Stimulated activated CD4-positive, alpha-beta T cell treated with anti-CD3 and anti-CD28 coated beads, Interleukin-1b, Interleukin-23, amount 100 ng/mL, for 48 hours (primary cell): Measurements from ENCODE around the gene MRPL12.

ENCODE experiments used
- DNase-seq: peaks from one replicate; pipeline ENCODE4 v3.0.0-alpha.2; 2020

Gene MRPL12

DNA sequence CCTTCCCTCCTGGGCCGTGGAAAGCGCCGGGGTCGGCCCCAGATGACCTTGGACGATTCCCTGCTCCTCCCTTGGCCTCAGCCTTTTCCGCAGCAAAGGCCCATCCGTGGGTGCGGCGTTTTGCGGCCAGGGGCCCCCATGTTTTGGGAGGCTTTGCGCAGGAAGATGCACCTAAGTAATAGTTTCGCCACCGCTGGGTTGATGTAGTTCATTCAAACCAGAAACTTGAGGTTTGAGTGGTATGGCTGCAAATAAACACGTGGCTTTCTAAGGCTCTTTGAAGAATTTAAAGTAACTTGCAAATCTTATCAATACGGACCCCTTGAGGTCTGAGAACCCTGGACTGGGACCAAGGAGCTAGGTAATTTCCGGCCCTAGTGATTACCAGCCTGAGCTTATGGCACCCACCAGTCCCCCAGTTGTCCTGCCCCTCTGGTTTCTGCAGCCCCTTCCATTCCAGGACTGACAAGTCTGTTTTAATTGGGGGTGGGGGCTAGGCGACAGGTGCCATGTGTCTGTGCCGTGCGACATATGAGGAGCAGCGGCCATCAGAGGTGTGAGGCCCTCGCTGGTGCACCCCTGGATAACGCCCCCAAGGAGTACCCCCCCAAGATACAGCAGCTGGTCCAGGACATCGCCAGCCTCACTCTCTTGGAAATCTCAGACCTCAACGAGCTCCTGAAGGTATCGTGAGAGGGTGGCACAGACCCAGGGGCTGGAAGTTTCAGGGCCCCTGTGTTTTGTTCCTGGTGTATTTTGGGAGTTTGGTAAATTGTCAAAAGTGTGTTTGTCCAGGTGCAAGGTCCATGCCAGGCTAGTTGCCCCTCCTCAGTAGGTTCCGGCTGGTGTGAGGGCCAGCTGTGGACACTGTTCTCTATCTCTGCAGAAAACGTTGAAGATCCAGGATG lies 834 bp downstream of the MRPL12 start:
- no peak for DNase-seq

DNA sequence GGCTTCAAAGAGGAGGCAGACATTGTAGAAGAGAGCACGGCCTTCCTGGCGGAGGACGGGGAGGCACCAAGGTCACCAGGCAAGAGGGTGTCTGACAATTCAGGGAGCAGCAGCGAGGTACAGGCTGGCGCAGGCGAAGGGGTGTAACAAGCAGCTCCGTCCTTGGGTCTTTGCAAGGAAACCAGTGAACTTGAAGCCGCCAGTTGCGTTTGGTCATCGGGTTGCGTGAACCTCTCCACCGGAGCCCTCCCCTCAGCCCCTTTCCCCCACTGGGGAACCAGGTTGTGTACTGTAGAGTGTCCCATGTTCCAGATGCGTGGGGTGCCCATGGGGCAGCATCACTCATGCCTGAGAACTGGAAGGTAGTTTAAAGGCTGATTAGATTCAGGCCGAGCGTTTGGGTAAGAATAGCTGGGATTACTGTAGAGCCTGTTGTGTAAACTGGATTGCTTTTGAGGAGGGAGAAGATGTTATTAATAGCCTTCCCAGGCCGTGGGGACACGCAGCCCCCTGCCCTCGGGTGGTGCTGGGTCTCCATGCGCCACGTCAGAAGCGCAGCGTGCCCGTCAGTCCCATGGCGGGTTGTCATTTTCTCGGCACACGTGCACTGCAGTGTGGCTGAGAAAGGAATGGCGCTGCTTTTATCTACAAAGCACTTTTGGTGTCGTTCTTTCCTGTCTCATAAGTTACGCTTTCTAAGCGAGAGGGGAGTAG lies 2.5 kb downstream of the MRPL12 start:
- DNase-seq: no peak

DNA sequence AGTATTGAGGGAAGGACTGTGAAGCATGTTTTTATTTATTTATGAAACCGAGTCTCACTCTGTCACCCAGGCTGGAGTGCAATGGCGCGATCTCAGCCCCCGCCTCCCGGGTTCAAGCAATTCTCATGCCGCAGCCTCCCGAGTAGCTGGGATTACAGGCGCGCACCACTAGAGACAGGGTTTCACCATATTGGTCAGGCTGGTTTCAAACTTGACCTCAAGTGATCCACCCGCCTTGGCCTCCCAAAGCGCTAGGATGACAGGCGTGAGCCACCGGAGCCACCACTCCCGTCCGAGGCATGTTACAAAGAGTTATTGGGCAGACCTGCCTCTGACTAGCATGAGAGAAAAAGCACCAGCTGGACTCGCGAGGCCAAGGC lies 3.1 kb downstream of the MRPL12 start:
- DNase-seq: no peak

DNA sequence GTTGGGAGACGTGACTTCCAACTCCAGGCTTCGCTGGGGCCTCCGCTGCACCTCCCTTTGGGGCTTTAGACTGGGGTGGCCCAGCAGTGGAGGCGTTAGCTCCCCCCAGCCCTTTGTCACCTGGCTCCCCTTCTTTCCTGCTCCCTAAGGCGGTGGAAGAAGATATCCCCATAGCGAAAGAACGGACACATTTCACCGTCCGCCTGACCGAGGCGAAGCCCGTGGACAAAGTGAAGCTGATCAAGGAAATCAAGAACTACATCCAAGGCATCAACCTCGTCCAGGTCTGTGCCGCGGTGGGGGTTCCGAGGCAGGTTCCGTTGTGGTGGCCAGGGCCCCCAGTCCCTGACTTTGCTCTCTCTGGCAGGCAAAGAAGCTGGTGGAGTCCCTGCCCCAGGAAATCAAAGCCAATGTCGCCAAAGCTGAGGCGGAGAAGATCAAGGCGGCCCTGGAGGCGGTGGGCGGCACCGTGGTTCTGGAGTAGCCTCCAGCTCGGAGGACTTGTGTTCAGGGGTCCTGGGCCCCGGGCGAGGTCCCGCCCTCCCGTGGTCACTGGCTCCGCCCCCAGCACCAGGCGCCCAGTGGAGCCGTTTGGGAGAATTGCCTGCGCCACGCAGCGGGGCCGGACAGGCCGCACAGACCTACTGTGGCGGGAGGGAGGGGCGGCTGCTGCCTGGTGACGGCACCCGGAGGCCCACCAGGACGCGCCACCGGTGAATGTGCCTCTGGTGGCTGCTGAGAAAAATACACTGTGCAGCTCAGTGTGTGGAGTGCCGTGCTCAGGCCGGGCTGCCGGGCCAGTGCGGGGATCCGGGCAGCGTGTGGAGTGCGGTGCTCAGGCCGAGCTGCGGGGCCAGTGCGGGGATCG lies 3.8 kb downstream of the MRPL12 start:
- DNase-seq: no peak

DNA sequence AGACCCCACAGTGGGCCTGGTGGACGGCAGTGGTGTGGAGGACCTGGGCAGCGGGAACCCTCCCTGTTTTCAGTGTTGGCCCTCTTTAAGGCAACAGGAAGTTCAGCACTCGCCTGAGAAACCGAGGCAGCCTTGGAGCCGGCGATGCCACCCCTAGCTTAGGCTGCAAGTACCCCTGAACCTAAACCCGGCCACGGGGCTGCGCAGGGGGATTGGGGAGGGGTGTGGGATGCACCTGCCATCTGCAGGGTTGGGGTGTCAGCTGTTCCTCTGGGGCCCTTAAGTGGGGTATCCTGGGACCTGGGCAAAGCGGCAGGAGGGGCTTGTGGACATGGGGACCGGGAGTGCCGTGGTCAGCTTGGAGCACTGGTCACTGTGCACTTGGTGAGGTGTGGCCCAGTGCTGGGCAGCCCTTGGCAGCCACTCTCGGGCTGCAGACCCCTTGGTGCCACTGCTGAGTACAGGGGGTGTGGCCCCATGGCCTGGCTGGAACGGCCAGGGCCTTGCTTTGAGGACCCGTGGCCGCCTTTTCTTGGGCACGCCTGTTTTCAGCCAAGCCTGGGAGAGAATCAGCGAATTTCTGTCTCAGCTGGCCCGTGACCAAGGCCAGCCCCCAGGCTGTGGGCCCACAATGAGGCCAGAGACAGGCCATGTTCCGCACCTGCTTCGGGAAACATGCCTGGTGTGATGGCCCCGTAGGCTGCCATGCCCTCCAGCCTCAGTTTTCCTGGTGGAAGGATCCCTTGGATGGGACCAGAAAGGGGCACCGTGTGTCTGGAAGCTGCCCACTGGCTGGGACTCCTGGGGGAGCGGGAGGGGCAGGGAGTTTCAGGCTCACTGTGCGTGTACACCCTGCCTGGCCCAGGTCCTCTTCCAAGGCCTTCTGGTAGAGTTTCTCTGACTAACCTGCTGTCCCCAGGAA lies 4.8 kb downstream of the MRPL12 start:
- no peak for DNase-seq

DNA sequence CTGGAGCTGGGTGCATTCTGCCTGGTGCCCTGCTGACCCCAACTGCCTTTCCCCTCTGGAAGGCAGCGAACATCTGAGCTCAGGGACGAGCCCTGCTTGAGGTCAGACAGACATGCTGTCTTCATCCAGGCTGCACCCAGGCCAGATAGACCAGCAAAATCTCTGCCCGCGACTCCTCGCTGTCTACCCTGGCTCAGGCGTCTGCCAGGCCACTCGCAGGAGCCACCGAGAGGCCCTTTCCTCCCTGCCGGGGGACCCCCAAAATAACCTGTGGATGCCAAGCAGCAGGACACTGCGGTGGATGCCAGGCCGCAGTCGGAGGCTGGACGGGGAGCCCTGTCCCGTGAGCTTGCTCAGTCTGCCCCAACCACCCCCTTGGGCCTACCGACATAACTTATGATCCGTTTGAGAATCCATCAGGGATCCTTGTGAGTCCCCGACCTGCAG lies 5.6 kb downstream of the MRPL12 start:
- DNase-seq: no peak

DNA sequence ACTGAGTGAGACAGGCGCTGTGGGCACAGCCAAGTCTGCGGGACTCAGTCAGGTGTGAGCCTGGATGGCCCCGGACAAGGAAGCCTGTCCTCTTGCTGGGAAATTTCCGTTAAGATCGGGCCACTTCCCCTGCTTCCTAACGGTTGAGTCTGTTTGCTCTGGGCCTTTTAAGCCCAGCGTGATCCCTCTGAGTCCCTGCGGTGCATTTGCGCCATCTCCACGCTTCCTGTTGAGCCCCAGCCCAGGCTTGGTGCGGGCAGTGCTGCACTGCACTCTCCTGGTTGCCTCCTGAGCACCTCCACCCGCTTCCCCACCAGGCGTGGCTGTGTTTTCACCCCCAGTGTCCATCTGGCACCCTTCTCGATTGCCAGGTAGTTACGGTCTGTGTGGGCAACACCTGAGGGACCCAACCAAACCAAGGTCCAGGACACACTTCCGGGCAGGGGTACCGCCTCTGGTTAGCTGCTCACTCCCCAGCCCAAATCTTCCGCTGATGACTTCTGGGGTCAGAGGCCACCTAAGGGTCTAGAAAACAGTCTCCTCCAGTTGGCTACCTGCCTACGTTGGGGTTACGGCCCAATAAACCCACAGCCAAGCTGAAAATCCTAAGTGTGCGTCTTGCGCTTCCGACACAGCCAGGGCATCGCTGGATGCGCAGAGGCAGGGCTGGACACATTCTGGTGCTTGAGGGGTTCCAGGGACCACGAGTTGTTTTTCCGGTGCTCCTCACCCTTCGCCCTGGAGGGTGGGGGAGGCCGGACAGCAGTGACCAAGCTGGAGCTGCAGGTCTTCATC lies 7.5 kb downstream of the MRPL12 start:
- DNase-seq: no peak

DNA sequence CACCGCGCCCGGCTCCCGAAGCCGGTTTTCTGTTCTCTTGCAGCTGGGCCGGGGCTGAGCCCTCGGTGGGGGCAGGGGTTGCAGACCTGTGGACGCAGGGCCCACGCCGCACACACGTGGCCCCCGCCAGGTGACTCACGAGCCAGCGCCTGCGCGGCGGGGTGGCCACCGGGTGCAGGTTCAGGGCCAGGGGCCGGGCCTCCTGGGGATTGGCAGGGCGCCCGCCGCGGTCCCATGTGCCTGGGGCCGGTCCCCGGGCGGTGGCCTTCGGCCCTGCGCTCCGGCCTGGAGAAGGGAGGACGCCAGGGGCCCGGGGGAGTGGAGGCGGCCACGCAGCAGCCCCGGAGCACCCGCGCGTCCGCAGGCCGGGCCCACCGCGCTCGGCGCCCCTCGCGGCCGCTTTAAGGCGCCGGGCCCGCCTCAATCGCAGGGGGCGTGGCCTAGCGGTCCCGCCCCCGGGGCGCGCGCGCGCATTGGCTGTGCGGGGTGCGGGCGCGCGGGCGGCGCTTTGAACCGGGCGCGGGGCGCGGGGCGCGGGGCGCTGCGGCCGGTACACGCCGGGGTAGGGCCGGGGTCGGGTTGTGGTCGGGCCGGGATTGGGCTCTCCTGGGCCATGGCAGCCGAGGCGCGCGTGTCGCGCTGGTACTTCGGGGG lies 8.8 kb downstream of the MRPL12 start, which contains the start of gene SLC25A10:
Gene SLC25A10, plus strand, starts transcription at position 471 of the 654 bp plus-strand sequence. Its CDS starts 143 bp downstream, at position 614.
- DNase-seq: peak; percentile 87

DNA sequence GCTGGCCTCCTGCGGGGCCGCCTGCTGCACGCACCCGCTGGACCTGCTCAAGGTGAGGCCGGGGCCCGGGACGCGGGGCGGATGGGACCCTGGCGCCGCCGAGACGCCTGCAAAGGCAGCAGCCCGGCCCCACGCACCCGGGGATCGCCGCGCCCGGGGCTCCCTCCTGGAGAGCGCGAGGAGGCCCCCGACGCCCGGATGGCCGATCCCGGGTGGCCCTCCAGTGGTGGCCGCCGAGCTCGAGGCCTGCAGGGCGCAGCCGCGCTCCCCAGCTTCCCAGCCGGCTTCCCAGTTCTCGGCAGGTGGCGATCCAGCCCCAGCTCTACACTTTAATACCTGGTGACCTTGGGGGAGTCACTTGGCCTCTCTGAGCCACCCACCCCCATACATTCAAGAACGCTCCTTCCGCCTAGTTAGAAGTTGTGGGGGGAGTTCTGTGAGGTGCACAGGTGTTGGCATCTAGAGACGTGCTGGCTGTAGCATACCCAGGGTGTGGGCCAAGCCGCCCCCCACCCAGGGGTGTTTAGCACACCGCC lies 9.4 kb downstream of the MRPL12 start:
- no peak for DNase-seq

DNA sequence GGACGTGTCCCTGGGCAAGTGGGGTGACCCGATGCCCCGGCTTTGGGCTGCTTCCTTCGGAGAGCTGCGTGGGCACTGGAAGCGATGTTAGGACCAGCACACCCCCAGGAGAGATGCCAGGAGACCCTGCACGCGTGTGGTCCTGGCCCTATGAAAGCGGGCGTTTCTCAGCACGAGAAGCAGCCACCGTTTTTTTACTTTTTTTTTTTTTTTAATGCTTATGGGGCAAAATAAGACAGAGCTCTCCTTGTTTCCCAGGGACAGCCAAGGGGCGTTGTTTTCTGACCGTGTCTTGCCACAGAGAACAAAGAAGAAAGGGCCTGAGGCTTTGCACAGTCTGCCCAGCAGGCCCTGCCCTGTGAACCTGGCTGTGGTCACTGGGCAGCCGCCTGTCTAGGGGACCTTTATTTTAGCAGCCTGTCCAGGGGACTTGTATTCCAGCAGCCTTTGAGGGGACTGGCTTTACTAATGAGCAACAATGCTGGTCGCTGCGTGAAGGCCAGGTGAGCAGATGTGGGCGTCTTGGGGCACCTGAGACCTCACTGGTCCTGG lies 9.9 kb downstream of the MRPL12 start:
- no peak for DNase-seq

DNA sequence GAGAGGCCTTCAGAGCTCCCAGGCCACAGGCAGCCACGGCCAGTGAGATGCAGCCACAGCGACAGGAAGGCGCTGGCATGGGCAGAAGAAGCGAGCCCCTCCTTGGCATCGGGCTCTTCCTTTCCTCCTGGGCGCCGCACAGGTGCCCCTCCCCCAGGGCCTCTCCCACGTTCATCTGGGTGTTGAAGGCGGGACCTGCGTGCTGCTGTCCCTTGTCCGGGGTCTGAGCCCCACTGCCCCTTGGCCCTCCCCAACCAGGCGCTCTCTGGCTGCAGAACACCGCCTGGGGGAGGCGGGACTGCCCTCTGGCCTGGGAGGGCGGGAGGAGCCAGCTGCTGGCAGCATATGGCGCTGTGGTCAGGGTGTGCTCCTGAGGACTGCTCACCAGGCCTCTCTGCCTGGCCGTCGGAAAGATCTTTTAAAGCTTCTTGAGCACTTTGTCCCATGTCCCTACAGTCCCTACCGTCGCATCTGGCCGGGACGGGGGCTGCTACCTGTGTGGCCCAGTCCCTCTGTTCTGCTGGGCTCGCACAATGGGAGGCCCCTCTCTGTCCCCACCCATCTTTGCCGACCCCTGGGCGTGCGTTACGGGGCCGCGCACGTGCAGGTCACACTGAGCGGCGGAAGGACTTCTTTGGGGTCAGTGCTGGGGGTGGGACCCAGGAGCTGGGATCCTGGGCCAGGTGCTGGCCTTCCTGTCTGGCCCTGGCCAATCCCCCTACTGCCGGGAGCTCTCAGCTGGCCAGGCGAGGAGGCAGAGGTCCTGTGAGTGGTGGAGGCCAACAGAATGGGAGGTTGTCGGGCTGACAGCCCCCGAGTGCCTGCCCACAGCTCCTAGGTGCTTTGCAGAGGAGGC lies 10.6 kb downstream of the MRPL12 start:
- DNase-seq: no peak

DNA sequence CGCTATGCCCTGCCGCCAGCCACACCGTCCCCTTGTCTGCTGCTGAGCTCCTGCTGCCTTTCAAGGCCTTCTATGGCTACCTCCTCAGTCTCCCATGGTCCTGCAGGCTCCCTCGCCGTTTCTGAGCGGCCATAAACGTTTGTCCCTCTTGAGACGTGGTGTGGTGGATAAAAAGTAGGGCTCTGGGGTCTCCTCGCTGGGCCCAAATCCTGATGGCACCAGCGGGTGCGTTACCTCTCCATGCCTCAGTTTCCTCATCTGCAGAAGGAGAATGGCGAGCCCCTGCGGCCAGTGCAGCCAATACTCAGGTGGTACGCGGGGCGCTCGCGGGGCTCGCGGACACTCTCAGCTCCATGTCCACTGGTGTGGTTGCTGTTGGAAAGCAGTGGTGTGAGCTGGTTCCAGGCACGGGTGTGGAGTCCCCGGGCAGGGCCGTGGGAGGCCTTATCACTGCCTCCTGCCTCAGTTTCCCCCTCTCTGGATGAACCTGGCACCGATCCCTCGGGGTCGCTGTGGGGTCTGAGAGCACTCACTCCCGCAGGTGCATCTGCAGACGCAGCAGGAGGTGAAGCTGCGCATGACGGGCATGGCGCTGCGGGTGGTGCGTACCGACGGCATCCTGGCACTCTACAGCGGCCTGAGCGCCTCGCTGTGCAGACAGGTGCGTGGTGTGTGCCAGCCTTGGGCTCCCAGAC lies 11.4 kb downstream of the MRPL12 start:
- DNase-seq: no peak

DNA sequence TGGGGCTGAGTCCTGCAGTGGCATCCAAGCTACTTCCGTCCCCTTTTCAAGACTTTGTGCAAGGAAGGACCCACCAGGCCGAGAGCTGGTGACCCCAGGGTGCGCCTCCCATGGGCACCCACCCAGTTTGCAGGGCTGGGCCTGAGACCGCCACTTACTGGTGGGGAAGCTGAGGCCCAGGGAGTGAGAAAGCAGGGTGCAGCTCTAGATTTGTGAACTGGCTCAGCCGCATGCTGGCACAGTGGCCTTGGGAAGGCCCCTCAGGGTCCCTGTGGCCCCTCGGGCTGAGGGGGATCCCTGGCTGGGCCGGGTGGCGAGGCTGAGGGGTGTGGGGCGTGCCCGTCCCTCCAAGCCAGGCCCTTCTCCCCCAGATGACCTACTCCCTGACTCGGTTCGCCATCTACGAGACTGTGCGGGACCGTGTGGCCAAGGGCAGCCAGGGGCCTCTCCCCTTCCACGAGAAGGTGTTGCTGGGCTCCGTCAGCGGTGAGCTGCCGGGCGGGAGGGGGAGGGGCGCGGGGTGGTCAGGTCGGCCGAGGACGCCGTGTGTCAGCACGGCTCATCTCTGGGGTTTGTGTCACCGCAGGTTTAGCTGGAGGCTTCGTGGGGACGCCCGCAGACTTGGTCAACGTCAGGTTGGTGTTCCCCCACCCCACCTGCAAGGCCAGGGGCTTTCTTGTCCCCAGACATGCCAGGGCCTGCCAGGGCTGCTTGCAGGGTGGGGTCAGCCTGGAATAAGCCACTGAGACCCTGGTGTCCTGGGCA lies 12.1 kb downstream of the MRPL12 start:
- DNase-seq: no peak

DNA sequence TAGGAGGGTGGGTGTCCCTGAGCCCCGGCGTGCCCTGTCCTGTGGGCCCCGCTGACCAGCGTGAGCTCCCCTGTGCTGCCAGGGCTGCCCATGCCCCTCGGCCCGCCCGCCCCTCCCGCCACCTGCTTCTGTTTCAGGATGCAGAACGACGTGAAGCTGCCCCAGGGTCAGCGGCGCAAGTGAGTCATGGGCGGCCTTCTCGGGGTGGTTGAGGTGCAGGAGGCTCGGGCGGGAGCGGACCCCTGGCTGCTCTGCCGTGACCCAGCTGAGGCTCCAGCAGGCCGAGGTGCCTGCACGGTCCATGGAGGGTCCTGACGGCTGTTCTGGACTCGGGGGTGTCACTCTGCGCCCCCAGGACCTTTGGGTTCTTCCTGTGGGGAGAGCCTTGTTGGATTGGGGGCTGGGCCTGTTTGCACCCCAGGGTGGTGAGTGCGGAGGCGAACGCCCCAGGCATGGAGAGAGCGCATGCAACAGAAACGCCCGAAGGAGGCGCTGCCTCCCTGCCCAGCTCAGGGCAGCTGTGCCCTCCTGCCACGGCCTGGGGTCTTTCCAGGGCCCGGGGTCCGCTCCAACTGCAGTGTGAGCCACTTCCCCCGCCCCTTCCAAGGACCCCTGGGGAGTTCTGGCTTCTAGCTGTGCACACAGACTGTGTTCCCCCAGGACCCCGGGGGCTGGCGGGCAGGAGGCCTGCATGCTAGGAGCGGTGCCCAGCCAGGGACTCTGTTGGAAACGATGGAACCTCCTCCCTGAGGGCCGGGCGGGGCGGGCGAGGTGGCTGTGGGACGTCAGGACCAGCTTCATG lies 12.9 kb downstream of the MRPL12 start:
- no peak for DNase-seq

DNA sequence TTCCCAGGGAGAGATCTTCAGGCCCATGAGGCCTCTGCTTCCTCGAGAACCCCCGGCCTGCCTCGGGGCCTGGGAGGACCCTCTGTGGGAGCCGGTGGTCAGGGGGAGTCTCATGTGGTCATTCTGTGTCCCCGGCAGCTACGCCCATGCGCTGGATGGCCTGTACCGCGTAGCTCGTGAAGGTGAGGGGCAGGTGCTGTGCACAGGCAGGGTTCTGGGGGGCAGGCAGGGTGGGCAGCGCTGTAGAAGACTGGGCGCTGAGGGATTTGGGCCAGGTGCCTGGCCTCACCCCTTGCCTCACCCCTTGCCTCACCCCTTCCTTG lies 13.5 kb downstream of the MRPL12 start:
- DNase-seq: no peak

DNA sequence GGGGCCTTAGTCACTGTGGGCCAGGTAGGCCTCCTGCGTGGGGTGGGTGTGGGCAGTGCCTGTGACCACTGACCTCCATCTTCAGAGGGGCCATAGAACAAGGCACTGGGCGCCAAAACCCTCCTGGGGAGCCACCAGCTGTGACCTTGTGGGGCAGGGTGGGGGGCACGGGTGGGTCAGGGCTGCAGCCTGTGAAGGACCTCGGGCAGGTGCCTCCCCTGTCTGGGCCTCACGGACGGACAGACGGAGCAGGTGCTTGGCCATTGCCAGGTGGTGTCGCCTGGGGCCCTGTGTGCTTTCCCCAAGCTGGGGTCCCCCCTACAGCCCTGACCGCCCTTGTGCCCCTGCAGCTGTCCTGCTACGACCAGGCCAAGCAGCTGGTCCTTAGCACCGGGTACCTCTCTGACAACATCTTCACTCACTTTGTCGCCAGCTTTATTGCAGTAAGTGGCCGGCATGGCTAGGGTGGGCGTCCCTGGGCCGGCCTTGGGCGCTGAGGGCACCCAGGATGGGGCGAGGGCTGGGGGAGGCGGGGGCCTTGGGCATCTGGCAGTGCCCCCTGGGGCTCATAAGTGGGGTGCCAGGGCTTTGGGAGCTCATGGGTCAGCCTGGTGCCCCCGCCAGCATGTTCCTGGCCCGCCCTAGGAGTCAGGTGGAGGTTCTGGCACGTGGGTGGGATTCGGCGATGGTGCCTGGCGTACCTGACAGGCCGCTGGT lies 14.0 kb downstream of the MRPL12 start:
- DNase-seq: no peak
